ENCODE results near the gene RCC1. TPM values are rescaled to one million over a fixed set of nuclear protein-coding genes. Genes with fewer than 3 reads are reported as not detected.

The RCC1 gene
- total and polyA plus RNA-seq, 2 donors (not counting 1 experiment from before 2014, with no cell fraction given): 16.4 to 63.6 TPM

DNA sequence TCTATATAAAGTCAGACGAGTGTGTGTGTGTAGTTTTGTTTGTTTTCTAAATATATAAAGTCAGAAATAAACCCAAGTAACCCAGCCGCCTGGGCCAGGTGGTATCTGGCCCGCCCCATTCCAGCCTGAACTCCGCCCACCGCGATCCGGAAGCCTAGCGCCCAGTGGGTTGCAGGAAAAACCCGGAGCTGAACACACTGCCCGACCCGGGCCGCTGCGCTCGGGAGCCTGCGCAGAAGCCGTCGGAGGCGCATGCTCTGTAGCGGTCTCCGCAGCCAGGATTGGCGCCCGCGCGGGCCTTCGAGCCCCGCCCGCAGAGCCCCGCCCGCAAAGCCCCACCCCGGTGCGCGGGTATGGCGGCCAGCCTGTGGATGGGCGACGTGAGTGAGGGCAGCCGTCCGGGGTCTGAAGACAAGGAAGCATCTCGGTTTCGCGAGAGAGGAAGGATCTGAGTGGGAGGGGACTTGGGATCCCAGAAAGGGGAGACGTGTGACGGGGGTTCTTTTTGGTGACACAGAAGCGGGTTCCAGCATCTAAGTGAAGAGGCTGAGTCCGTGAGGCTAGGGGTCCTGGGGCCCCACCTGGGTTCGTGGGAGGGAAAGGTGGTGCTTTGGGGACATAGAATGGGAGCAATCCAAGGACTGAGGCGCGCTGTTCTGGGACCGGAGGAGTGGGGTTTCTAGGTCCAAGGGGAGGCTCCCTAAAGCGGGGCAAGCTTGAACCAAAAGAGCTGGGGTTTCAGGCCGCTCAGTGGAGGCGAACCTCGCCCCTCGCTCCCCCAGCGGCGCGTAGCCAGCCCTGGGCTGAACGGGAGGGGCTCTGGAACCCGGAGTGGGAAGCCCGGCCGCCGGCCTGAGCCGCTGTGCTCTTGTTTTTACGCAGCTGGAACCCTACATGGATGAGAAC, 47.2 kb downstream of the RCC1 start, which contains the start of gene TRNAU1AP:
TRNAU1AP (plus strand) TSS at position 328 of the 906 bp plus-strand sequence; CDS start at position 354, 26 bp downstream.
- Histone ChIP-seq H4K20me1 (ENCODE audit: control insufficient read depth, extremely low read depth, insufficient read depth, low read length) (no peaks in the 10 kb centered on the region), H3K4me1 (ENCODE audit: control insufficient read depth, extremely low read depth, insufficient read depth, low read length) (peaks cover 6% of the 10 kb centered on the region), H3K9me3 (ENCODE audit: control insufficient read depth, insufficient read depth, low read depth, low read length) (no peaks in the 10 kb centered on the region), H2AFZ (ENCODE audit: low read length) (peak within 1 kb of the TSS; percentile 96), H3K79me2 (ENCODE audit: control insufficient read depth, insufficient read depth, low read length) (peaks cover 3% of the 10 kb centered on the region), H3K4me2 (ENCODE audit: extremely low read depth, insufficient read depth, low read length) (peak within 1 kb of the TSS; percentile 83), H3K4me3 (replicated peaks in 1 of 4; ENCODE audit: control extremely low read depth in 1 of 4, insufficient read depth in 1 of 4, low read depth in 3 of 4, low read length in 4 of 4) (peak within 1 kb of the TSS; percentile 86 to 99 (median 94)), H3K9ac (ENCODE audit: insufficient read depth, low read length) (peak within 1 kb of the TSS; percentile 80), H3K36me3 (ENCODE audit: control insufficient read depth, insufficient read depth, low read length) (no peaks in the 10 kb centered on the region), H3K27ac (ENCODE audit: insufficient read depth, low read length) (peak within 1 kb of the TSS; percentile 82), H3K27me3 (ENCODE audit: control insufficient read depth, insufficient read depth, low read length) (no peaks in the 10 kb centered on the region)
- TF ChIP-seq CTCF (conservative IDR thresholded peaks at IDR 0.05 in 1 of 2, IDR thresholded peaks at IDR 0.05 in 1 of 2; ENCODE audit: low read depth in 1 of 2, low read length in 2 of 2) (no peak), EZH2 (IDR thresholded peaks at IDR 0.05; ENCODE audit: low read length, missing control alignments) (no peak)
- peak; percentile 95 to 96 for DNase-seq (ENCODE audit: low read depth in 2 of 2)

DNA sequence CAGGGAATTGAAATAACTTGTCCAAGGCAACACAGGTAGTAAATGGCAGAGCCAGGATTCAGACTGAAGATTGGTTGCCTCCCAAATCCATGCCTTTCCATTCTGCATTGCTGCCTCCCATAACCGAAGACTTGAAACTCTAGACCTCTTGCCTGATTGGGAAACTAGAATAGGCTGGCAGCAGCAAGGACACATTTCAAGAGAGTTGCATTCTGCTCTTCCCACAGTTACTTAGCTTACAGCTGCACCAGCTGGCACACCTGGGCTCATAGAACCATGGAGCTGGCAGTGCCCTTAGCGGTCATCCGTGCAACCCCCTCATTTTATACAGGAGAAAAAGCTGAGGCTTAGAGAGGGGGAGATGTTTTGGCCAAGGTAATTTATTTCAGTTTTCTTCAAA, 55.0 kb downstream of the RCC1 start:
- Histone ChIP-seq H4K20me1 (ENCODE audit: control insufficient read depth, extremely low read depth, insufficient read depth, low read length) (no peaks in the 10 kb centered on the region), H3K36me3 (ENCODE audit: control insufficient read depth, insufficient read depth, low read length) (peaks cover 18% of the 10 kb centered on the region), H3K4me1 (ENCODE audit: control insufficient read depth, extremely low read depth, insufficient read depth, low read length) (no peaks in the 10 kb centered on the region), H3K79me2 (ENCODE audit: control insufficient read depth, insufficient read depth, low read length) (no peaks in the 10 kb centered on the region), H3K27ac (ENCODE audit: insufficient read depth, low read length) (no peak overlapping the region), H3K9ac (ENCODE audit: insufficient read depth, low read length) (no peak overlapping the region), H3K27me3 (ENCODE audit: control insufficient read depth, insufficient read depth, low read length) (no peaks in the 10 kb centered on the region), H3K4me3 (replicated peaks in 1 of 4; ENCODE audit: control extremely low read depth in 1 of 4, insufficient read depth in 1 of 4, low read depth in 3 of 4, low read length in 4 of 4) (no peak overlapping the region), H3K9me3 (ENCODE audit: control insufficient read depth, insufficient read depth, low read depth, low read length) (no peaks in the 10 kb centered on the region), H2AFZ (ENCODE audit: low read length) (no peak overlapping the region), H3K4me2 (ENCODE audit: extremely low read depth, insufficient read depth, low read length) (no peak overlapping the region)
- TF ChIP-seq EZH2 (IDR thresholded peaks at IDR 0.05; ENCODE audit: low read length, missing control alignments): no peak
- no peak for TF ChIP-seq CTCF (conservative IDR thresholded peaks at IDR 0.05 in 1 of 2, IDR thresholded peaks at IDR 0.05 in 1 of 2; ENCODE audit: low read depth in 1 of 2, low read length in 2 of 2)
- no peak for DNase-seq (ENCODE audit: low read depth in 2 of 2)

DNA sequence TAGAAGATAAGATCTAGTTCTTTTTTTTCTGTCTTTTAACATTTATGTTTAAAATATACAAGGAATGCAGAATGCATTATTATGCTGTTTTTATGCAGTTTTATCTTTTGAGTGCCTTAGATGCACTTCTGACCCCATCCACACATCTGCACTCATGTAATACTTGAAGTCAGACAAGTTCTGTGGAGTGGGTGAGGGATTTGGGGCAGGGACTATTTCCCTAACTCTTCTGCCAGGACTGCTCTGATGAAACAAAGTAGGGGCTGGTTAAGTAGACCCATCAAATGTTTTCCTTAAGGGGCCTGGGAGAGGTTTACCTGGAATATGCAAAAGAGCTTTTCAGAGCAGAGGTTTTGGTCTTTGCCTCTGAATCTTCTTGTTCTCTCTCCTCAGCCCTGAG, 58.5 kb downstream of the RCC1 start:
- Histone ChIP-seq H4K20me1 (ENCODE audit: control insufficient read depth, extremely low read depth, insufficient read depth, low read length) (no peaks in the 10 kb centered on the region), H3K79me2 (ENCODE audit: control insufficient read depth, insufficient read depth, low read length) (no peaks in the 10 kb centered on the region), H3K4me1 (ENCODE audit: control insufficient read depth, extremely low read depth, insufficient read depth, low read length) (no peaks in the 10 kb centered on the region), H2AFZ (ENCODE audit: low read length) (no peak overlapping the region), H3K27me3 (ENCODE audit: control insufficient read depth, insufficient read depth, low read length) (no peaks in the 10 kb centered on the region), H3K27ac (ENCODE audit: insufficient read depth, low read length) (no peak overlapping the region), H3K9ac (ENCODE audit: insufficient read depth, low read length) (no peak overlapping the region), H3K4me3 (replicated peaks in 1 of 4; ENCODE audit: control extremely low read depth in 1 of 4, insufficient read depth in 1 of 4, low read depth in 3 of 4, low read length in 4 of 4) (no peak overlapping the region), H3K9me3 (ENCODE audit: control insufficient read depth, insufficient read depth, low read depth, low read length) (no peaks in the 10 kb centered on the region), H3K36me3 (ENCODE audit: control insufficient read depth, insufficient read depth, low read length) (peaks cover 20% of the 10 kb centered on the region), H3K4me2 (ENCODE audit: extremely low read depth, insufficient read depth, low read length) (no peak overlapping the region)
- DNase-seq (ENCODE audit: low read depth in 2 of 2): no peak
- TF ChIP-seq CTCF (conservative IDR thresholded peaks at IDR 0.05 in 1 of 2, IDR thresholded peaks at IDR 0.05 in 1 of 2; ENCODE audit: low read depth in 1 of 2, low read length in 2 of 2) (no peak), EZH2 (IDR thresholded peaks at IDR 0.05; ENCODE audit: low read length, missing control alignments) (no peak)

Data from fibroblast of lung (primary cell).